SIG-M5 treated with dmso at 0.1 percent for 504 hours (cell line): ENCODE measurements around the gene SPATA6L.

Source experiments
- DNase-seq: peaks from one replicate; lab custom pipeline; 2025; ENCODE audit not compliant: unreplicated experiment; lab: John Stamatoyannopoulos, UW

The SPATA6L gene

GRCh38 chr9:4590430-4591122, 75.7 kb downstream of the SPATA6L start:
- DNase-seq: no peak

GRCh38 chr9:4588721-4589120, 77.6 kb downstream of the SPATA6L start:
- no peak for DNase-seq

- DNase-seq: no peak
Observed at GRCh38 chr9:4585135-4585534, 81.1 kb downstream of the SPATA6L start.

- DNase-seq: no peak
Observed at GRCh38 chr9:4584636-4585035, 81.6 kb downstream of the SPATA6L start.

GRCh38 chr9:4583001-4583400, 83.3 kb downstream of the SPATA6L start:
- DNase-seq: no peak

GRCh38 chr9:4581861-4582565, 84.3 kb downstream of the SPATA6L start:
- DNase-seq: no peak

- no peak for DNase-seq
Observed at GRCh38 chr9:4581035-4581760, 85.1 kb downstream of the SPATA6L start.

GRCh38 chr9:4579001-4579400, 87.3 kb downstream of the SPATA6L start:
- no peak for DNase-seq

- DNase-seq: no peak
Observed at GRCh38 chr9:4576448-4576847, 89.8 kb downstream of the SPATA6L start.

GRCh38 chr9:4575997-4576396, 90.3 kb downstream of the SPATA6L start:
- DNase-seq: no peak

- DNase-seq: peak; percentile 16
Observed at GRCh38 chr9:4574657-4575243, 91.5 kb downstream of the SPATA6L start.

- DNase-seq: no peak
Observed at GRCh38 chr9:4573634-4574389, 92.5 kb downstream of the SPATA6L start.

GRCh38 chr9:4573176-4573575, 93.1 kb downstream of the SPATA6L start:
- no peak for DNase-seq

GRCh38 chr9:4572184-4572826, 94.0 kb downstream of the SPATA6L start:
- DNase-seq: no peak

GRCh38 chr9:4569101-4569500, 97.2 kb downstream of the SPATA6L start:
- DNase-seq: no peak

GRCh38 chr9:4567601-4568000, 98.7 kb downstream of the SPATA6L start:
- DNase-seq: no peak

GRCh38 chr9:4566806-4567205, 99.5 kb downstream of the SPATA6L start:
- DNase-seq: no peak

GRCh38 chr9:4563105-4563504, 103.2 kb downstream of the SPATA6L start:
- no peak for DNase-seq

- no peak for DNase-seq
Observed at GRCh38 chr9:4559261-4560182, 106.8 kb downstream of the SPATA6L start.
